Activated T-helper 9 cell treated with anti-CD3 and anti-CD28 coated beads, Interleukin-2, amount 50 U/mL, for 16 hours (primary cell): ENCODE measurements around the gene GPRASP2.
A peak's percentile ranks its signal among the peaks of the same experiment; 100 is the strongest.
"Not testable (repeated sequence)": the region's sequence is repeated elsewhere in the genome, so short reads cannot be mapped to it uniquely, and the experiment has no call there.

ENCODE experiments used
- DNase-seq: peaks from one replicate; pipeline ENCODE4 v3.0.0-alpha.2; 2020; ENCODE audit warnings: low read depth

Gene GPRASP2

GRCh38 chrX:102712216-102712966 is at the start of gene GPRASP2:
TSS of gene GPRASP2 (plus strand) at chrX:102712448. CDS start at chrX:102714870, 2,422 bp downstream.
- no peak for DNase-seq

GRCh38 chrX:102663820-102664219 is 48.4 kb upstream of the GPRASP2 start:
- not testable (repeated sequence) for DNase-seq

- not testable (repeated sequence) for DNase-seq
Observed at GRCh38 chrX:102667034-102667433, 45.2 kb upstream of the GPRASP2 start.

GRCh38 chrX:102669526-102669925 is 42.7 kb upstream of the GPRASP2 start:
- no peak for DNase-seq

- no peak for DNase-seq
Observed at GRCh38 chrX:102672856-102673255, 39.4 kb upstream of the GPRASP2 start.

- not testable (repeated sequence) for DNase-seq
Observed at GRCh38 chrX:102677479-102677878, 34.8 kb upstream of the GPRASP2 start.

- no peak for DNase-seq
Observed at GRCh38 chrX:102684772-102685520, 27.3 kb upstream of the GPRASP2 start.

GRCh38 chrX:102694749-102695148 is 17.5 kb upstream of the GPRASP2 start:
- no peak for DNase-seq

- no peak for DNase-seq
Observed at GRCh38 chrX:102696306-102696705, 15.9 kb upstream of the GPRASP2 start.

- DNase-seq, result no peak
Observed at GRCh38 chrX:102697494-102697893, 14.8 kb upstream of the GPRASP2 start.

GRCh38 chrX:102708900-102709299 is 3.3 kb upstream of the GPRASP2 start:
- no peak for DNase-seq

GRCh38 chrX:102711872-102712215 is 404 bp upstream of the GPRASP2 start:
- DNase-seq, result no peak

GRCh38 chrX:102712981-102713625 is 855 bp downstream of the GPRASP2 start:
- DNase-seq, result no peak

- no peak for DNase-seq
Observed at GRCh38 chrX:102714994-102715393, 2.7 kb downstream of the GPRASP2 start.

GRCh38 chrX:102715967-102716366 is 3.7 kb downstream of the GPRASP2 start:
- DNase-seq, result no peak

- DNase-seq, result peak; percentile 60
Observed at GRCh38 chrX:102720237-102721168, 8.3 kb downstream of the GPRASP2 start, which contains the start of gene GPRASP3. TSS of gene GPRASP3 (plus strand) at chrX:102720743. CDS start at chrX:102748996, 28,253 bp downstream.

GRCh38 chrX:102721169-102721506 is 8.9 kb downstream of the GPRASP2 start:
- DNase-seq, result not testable (repeated sequence)

- DNase-seq, result no peak
Observed at GRCh38 chrX:102723456-102723855, 11.2 kb downstream of the GPRASP2 start.

- no peak for DNase-seq
Observed at GRCh38 chrX:102727761-102728160, 15.5 kb downstream of the GPRASP2 start.

GRCh38 chrX:102728646-102729045 is 16.4 kb downstream of the GPRASP2 start:
- no peak for DNase-seq

GRCh38 chrX:102739657-102740056 is 27.4 kb downstream of the GPRASP2 start:
- no peak for DNase-seq

GRCh38 chrX:102744307-102744706 is 32.1 kb downstream of the GPRASP2 start:
- DNase-seq, result no peak
